ENCODE measurements around the gene BCAM. TPM values are rescaled to one million over a fixed set of nuclear protein-coding genes. Genes with fewer than 3 reads are reported as not detected.

The BCAM gene
- total RNA-seq, 2 experiments from 2014 or later = not detected

DNA sequence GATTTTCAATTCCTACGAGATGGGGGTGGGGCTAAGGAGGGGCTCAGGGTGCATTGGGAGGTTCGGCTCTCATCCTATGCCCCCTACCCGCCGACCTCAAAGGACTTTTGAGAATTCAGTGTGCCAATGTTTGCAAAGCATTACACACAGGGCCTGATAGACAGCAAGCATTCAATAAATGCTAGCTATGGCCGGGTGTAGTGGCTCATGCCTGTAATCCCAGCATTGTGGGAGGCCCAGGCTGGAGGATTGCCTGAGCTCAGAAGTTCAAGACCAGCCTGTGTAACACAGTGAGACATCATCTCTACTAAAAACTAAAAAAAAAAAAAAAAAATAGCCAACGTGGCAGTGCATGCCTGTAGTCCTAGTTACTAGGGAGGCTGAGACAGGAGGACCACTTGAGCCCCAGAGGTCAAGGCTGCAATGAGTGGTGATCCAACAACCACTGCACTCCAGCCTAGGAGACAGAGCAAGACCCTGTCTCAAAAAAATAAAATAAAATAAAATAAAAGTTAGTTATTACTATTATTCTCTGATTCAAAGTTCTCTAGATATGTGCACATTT, 33.1 kb upstream of the BCAM start:
- ChIA-PET POLR2A (no interaction called here), CTCF (interaction anchor here (1.2 kb wide), 1 partner anchor 52 kb away, joined by 3 read pairs; no protein-coding TSS in a partner anchor)
- Histone ChIP-seq H3K4me1 (ENCODE audit: insufficient read depth, low read length) (peaks cover 7% of the 10 kb centered on the region), H3K4me3 (ENCODE audit: low read length) (no peak overlapping the region), H3K9me3 (ENCODE audit: control insufficient read depth in 1 of 2, insufficient read depth in 1 of 2, low read length in 2 of 2) (no peaks in the 10 kb centered on the region), H3K27me3 (ENCODE audit: control insufficient read depth in 1 of 2, insufficient read depth in 2 of 2, low read length in 2 of 2) (peaks cover 0 to 3% of the 10 kb centered on the region in 2 experiments), H3K36me3 (ENCODE audit: insufficient read depth, low read length) (no peaks in the 10 kb centered on the region), H3K27ac (ENCODE audit: low read depth in 1 of 2, low read length in 2 of 2) (no peak overlapping the region)
- Mint-ChIP-seq H3K27me3 (no peaks in the 10 kb centered on the region), H3K27ac (no peak overlapping the region), H3K9me3 (no peaks in the 10 kb centered on the region), H3K4me1 (ENCODE audit: low read depth) (peaks cover 2% of the 10 kb centered on the region), H3K36me3 (ENCODE audit: low read depth) (no peaks in the 10 kb centered on the region), H3K4me3 (no peak overlapping the region)
- intact Hi-C loops (cut with DNase I, micrococcal nuclease) = no loop called here
- DNase-seq = no peak
- ATAC-seq (ENCODE audit: poor library complexity) = no peak
- no peak for TF ChIP-seq CTCF (IDR thresholded peaks at IDR 0.05)

DNA sequence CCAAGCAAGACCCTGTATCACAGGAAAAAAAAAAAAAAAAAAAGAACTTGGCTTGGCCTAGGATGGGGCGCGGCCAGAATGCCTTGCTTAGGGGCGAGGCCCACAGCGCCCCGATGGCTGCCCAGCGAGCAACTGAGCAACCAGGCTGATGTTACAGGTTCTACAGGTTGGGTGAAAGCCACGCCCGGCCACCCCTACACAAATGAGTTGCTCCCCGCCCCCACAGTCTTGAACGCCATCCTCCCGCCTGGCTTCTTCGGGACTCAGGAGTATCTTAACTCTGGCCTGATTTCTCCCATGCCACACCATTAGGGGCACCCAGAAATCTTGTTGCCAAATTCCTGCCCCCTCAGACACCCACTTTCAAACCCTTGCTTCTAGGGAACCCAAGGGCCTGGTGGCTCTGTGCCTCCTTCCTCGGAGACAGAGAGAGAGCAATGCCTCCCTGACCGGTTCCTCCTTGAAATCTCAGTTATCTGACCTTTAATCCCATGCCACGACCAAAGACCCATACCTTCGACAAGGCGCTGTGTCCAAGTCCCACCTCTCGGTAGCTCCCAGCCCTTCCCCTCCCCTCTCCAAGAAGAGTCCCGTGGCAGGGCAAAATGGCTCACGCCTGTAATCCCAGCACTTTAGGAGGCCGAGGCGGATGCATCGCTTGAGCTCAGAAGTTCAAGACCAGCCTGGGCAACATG, 32.4 kb upstream of the BCAM start:
- Histone ChIP-seq H3K9me3 (ENCODE audit: control insufficient read depth in 1 of 2, insufficient read depth in 1 of 2, low read length in 2 of 2) (no peaks in the 10 kb centered on the region), H3K27me3 (ENCODE audit: control insufficient read depth in 1 of 2, insufficient read depth in 2 of 2, low read length in 2 of 2) (peaks cover 0 to 4% of the 10 kb centered on the region in 2 experiments), H3K36me3 (ENCODE audit: insufficient read depth, low read length) (no peaks in the 10 kb centered on the region), H3K4me3 (ENCODE audit: low read length) (no peak overlapping the region), H3K4me1 (ENCODE audit: insufficient read depth, low read length) (peaks cover 4% of the 10 kb centered on the region), H3K27ac (ENCODE audit: low read depth in 1 of 2, low read length in 2 of 2) (no peak overlapping the region)
- Mint-ChIP-seq H3K4me1 (ENCODE audit: low read depth) (no peaks in the 10 kb centered on the region), H3K36me3 (ENCODE audit: low read depth) (no peaks in the 10 kb centered on the region), H3K27me3 (no peaks in the 10 kb centered on the region), H3K27ac (no peak overlapping the region), H3K9me3 (no peaks in the 10 kb centered on the region), H3K4me3 (no peak overlapping the region)
- DNase-seq (no peak), ATAC-seq (ENCODE audit: poor library complexity) (no peak)
- TF ChIP-seq CTCF (IDR thresholded peaks at IDR 0.05) = no peak
- CTCF ChIA-PET = interaction anchor here (1.2 kb wide), 1 partner anchor 53 kb away, joined by 3 read pairs; no protein-coding TSS in a partner anchor
- intact Hi-C loops (cut with DNase I, micrococcal nuclease) = no loop called here
- POLR2A ChIA-PET = no interaction called here

DNA sequence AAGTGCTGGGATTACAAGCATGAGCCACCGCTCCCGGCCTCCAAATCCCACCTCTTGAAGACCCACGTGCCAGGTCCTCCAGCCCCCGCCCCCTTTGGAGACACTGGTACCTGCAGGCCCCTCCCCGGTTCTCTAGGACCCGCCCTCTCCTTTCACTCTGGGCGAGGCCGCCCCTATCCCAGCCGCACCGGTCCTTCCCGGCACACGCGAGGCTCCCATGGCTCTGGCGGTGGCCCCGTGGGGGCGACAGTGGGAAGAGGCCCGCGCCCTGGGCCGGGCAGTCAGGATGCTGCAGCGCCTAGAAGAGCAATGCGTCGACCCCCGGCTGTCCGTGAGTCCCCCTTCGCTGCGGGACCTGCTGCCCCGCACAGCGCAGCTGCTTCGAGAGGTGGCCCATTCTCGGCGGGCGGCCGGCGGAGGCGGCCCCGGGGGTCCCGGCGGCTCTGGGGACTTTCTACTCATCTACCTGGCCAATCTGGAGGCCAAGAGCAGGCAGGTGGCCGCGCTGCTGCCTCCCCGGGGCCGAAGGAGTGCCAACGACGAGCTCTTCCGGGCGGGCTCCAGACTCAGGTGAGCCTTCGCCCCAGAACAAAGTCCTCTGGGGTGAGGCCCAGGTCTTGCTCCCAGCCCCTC, 31.1 kb upstream of the BCAM start, which contains the start of gene CBLC:
Gene CBLC (plus strand): TSS at position 176 of the 633 bp plus-strand sequence. CDS start 42 bp downstream, at position 218.
- peaks cover 0 to 4% of the 10 kb centered on the region in 2 experiments for H3K27me3 ChIP-seq (ENCODE audit: control insufficient read depth in 1 of 2, insufficient read depth in 2 of 2, low read length in 2 of 2)
- H3K4me3 ChIP-seq (ENCODE audit: low read length) = no peak within 1 kb of the TSS
- H3K4me3 Mint-ChIP-seq = no peak within 1 kb of the TSS
- H3K4me1 ChIP-seq (ENCODE audit: insufficient read depth, low read length) = peaks cover 4% of the 10 kb centered on the region
- H3K36me3 ChIP-seq (ENCODE audit: insufficient read depth, low read length) = no peaks in the 10 kb centered on the region
- no peaks in the 10 kb centered on the region for H3K36me3 Mint-ChIP-seq (ENCODE audit: low read depth)
- DNase-seq = no peak
- ChIA-PET POLR2A (no interaction called here), CTCF (no interaction called here)
- H3K9me3 ChIP-seq (ENCODE audit: control insufficient read depth in 1 of 2, insufficient read depth in 1 of 2, low read length in 2 of 2) = no peaks in the 10 kb centered on the region
- H3K9me3 Mint-ChIP-seq = no peaks in the 10 kb centered on the region
- no peaks in the 10 kb centered on the region for H3K27me3 Mint-ChIP-seq
- TF ChIP-seq CTCF (IDR thresholded peaks at IDR 0.05) = no peak
- no peak within 1 kb of the TSS for H3K27ac ChIP-seq (ENCODE audit: low read depth in 1 of 2, low read length in 2 of 2)
- no peak within 1 kb of the TSS for H3K27ac Mint-ChIP-seq
- no peak for ATAC-seq (ENCODE audit: poor library complexity)
- no peaks in the 10 kb centered on the region for H3K4me1 Mint-ChIP-seq (ENCODE audit: low read depth)
- intact Hi-C loops (cut with DNase I, micrococcal nuclease) = no loop called here
